ENCODE results near the gene PDE6D.

Gene PDE6D

GRCh38 chr2:231764124-231764523 is 17.0 kb downstream of the PDE6D start:
- TF ChIP-seq PPARA (CRISPR knock-in tag; IDR thresholded peaks at IDR 0.05; ENCODE audit: borderline replicate concordance) = no peak
- ATAC-seq = no peak

- TF ChIP-seq ZNF8 (CRISPR knock-in tag; IDR thresholded peaks at IDR 0.05) = no peak
- TF ChIP-seq POU6F1 (CRISPR knock-in tag; IDR thresholded peaks at IDR 0.05; ENCODE audit: borderline replicate concordance, low read depth) = no peak
- TF ChIP-seq GLIS3 (CRISPR knock-in tag; IDR thresholded peaks at IDR 0.05) = no peak
- no peak for TF ChIP-seq OSR1 (CRISPR knock-in tag; IDR thresholded peaks at IDR 0.05)
- no peak for TF ChIP-seq CSDC2 (CRISPR knock-in tag; IDR thresholded peaks at IDR 0.05)
- TF ChIP-seq RARB (CRISPR knock-in tag; IDR thresholded peaks at IDR 0.05) = no peak
- no peak for TF ChIP-seq PATZ1 (CRISPR knock-in tag; IDR thresholded peaks at IDR 0.05; ENCODE audit: borderline replicate concordance)
- no peak for TF ChIP-seq TOX (CRISPR knock-in tag; IDR thresholded peaks at IDR 0.05; ENCODE audit: borderline replicate concordance)
- no peak for TF ChIP-seq ISL1 (CRISPR knock-in tag; IDR thresholded peaks at IDR 0.05)
- no peak for TF ChIP-seq CSRNP3 (CRISPR knock-in tag; IDR thresholded peaks at IDR 0.05)
- no peak for TF ChIP-seq ZC3H10 (CRISPR knock-in tag; IDR thresholded peaks at IDR 0.05)
- no peak for TF ChIP-seq ARNTL (CRISPR knock-in tag; IDR thresholded peaks at IDR 0.05; ENCODE audit: borderline replicate concordance, low read depth)
- no peak for TF ChIP-seq SNAI2 (CRISPR knock-in tag; IDR thresholded peaks at IDR 0.05)
- no peak for TF ChIP-seq ESRRG (CRISPR knock-in tag; IDR thresholded peaks at IDR 0.05)
- no peak for TF ChIP-seq CREB5 (CRISPR knock-in tag; IDR thresholded peaks at IDR 0.05; ENCODE audit: low read depth)
- TF ChIP-seq ZFP3 (CRISPR knock-in tag; IDR thresholded peaks at IDR 0.05) = no peak
- no peak for ATAC-seq
Observed at GRCh38 chr2:231761735-231762134, 19.3 kb downstream of the PDE6D start.

- TF ChIP-seq ZNF565 (CRISPR knock-in tag; conservative IDR thresholded peaks at IDR 0.05; ENCODE audit: low read depth) (no peak), BACH2 (CRISPR knock-in tag; IDR thresholded peaks at IDR 0.05; ENCODE audit: borderline replicate concordance) (no peak)
- no peak for ATAC-seq
Observed at GRCh38 chr2:231752061-231752460, 29.0 kb downstream of the PDE6D start.

- no peak for ATAC-seq
- no peak for TF ChIP-seq ZFP3 (CRISPR knock-in tag; IDR thresholded peaks at IDR 0.05)
- no peak for TF ChIP-seq GLIS3 (CRISPR knock-in tag; IDR thresholded peaks at IDR 0.05)
- TF ChIP-seq ZC3H10 (CRISPR knock-in tag; IDR thresholded peaks at IDR 0.05) = no peak
- TF ChIP-seq CSRNP3 (CRISPR knock-in tag; IDR thresholded peaks at IDR 0.05) = no peak
- no peak for TF ChIP-seq TOX (CRISPR knock-in tag; IDR thresholded peaks at IDR 0.05; ENCODE audit: borderline replicate concordance)
- TF ChIP-seq SNAI2 (CRISPR knock-in tag; IDR thresholded peaks at IDR 0.05) = no peak
- TF ChIP-seq ZNF70 (CRISPR knock-in tag; IDR thresholded peaks at IDR 0.05) = no peak
- TF ChIP-seq ZNF565 (CRISPR knock-in tag; conservative IDR thresholded peaks at IDR 0.05; ENCODE audit: low read depth) = no peak
- no peak for TF ChIP-seq ESRRG (CRISPR knock-in tag; IDR thresholded peaks at IDR 0.05)
- no peak for TF ChIP-seq TSHZ2 (CRISPR knock-in tag; IDR thresholded peaks at IDR 0.05)
- no peak for TF ChIP-seq PPARA (CRISPR knock-in tag; IDR thresholded peaks at IDR 0.05; ENCODE audit: borderline replicate concordance)
- TF ChIP-seq ISL1 (CRISPR knock-in tag; IDR thresholded peaks at IDR 0.05) = no peak
- TF ChIP-seq RARB (CRISPR knock-in tag; IDR thresholded peaks at IDR 0.05) = no peak
- no peak for TF ChIP-seq ZNF8 (CRISPR knock-in tag; IDR thresholded peaks at IDR 0.05)
- no peak for TF ChIP-seq ARNTL (CRISPR knock-in tag; IDR thresholded peaks at IDR 0.05; ENCODE audit: borderline replicate concordance, low read depth)
- no peak for TF ChIP-seq PATZ1 (CRISPR knock-in tag; IDR thresholded peaks at IDR 0.05; ENCODE audit: borderline replicate concordance)
Observed at GRCh38 chr2:231751042-231751815, 29.9 kb downstream of the PDE6D start.
